HG03159 (cell line): Measurements from ENCODE around the gene ERICH2.

ENCODE experiments used
- ATAC-seq: cut with Tn5 transposase; IDR thresholded peaks from one replicate; pipeline ENCODE4 v1.9.1; 2021; ENCODE audit warnings: mild to moderate bottlenecking, moderate library complexity; ENCODE audit not compliant: unreplicated experiment

The ERICH2 gene

GRCh38 chr2:170830166-170830565 lies 60.0 kb downstream of the ERICH2 start:
- ATAC-seq: no peak

DNA sequence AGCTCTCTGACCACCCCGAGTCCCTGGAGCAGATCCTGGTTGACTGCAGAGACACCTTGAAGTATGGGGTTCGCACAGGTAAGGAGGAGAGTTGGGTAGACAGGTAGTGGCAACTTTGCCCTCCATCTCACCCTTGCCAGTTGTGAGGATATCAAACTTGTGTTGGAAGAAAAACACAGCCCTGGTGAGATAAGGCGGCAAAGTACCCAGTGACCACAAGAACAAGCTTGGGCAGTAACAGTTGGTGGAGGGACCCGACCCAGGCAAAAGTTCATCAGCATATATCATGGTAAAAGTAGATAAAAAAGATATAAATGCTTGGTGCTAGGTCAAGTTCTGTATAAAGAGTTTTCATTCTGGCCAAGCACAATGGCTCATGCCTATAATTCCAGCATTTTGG lies 60.9 kb downstream of the ERICH2 start:
- no peak for ATAC-seq

GRCh38 chr2:170836027-170836426 lies 65.8 kb downstream of the ERICH2 start:
- no peak for ATAC-seq

GRCh38 chr2:170840717-170841210 lies 70.6 kb downstream of the ERICH2 start:
- ATAC-seq: no peak

- no peak for ATAC-seq
Observed at GRCh38 chr2:170842785-170843184, 72.6 kb downstream of the ERICH2 start.

GRCh38 chr2:170843656-170844055 lies 73.5 kb downstream of the ERICH2 start:
- ATAC-seq: no peak

- no peak for ATAC-seq
Observed at GRCh38 chr2:170845343-170845742, 75.2 kb downstream of the ERICH2 start.

DNA sequence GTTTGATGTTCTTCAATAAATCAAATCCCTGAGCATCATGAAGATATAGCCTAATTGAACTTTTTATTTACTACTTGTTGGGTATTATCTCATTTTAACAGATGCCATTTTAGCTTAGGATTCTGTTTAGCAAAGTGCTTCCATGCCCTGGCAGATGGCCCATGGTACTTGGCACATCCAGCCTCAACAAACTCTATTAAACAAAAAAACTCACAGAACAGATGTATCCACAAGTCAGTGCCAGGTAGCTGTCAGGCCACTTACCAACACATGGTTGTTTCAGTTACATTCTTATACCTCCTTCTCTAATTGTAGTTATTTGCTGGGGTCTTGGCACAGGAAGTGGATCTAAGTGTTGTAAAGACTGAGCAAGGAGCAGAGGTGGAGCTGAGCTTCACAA lies 76.1 kb downstream of the ERICH2 start:
- ATAC-seq: no peak

- no peak for ATAC-seq
Observed at GRCh38 chr2:170847716-170848115, 77.5 kb downstream of the ERICH2 start.
